ENCODE data around the gene DRGX. TPM values are rescaled to one million over a fixed set of nuclear protein-coding genes. Genes with fewer than 3 reads are reported as not detected.

DRGX gene
- total and polyA plus RNA-seq, 2 of the 4 experiments (the other 2 are of a cell fraction) = not detected

GRCh38 chr10:49414496-49414895, 18.6 kb upstream of the DRGX start:
- no peak overlapping the region for H2BK15ac ChIP-seq (ENCODE audit: low read depth, low read length)
- H2AK9ac ChIP-seq (replicated peaks; ENCODE audit: low read depth, low read length, poor library complexity) = no peak overlapping the region
- H3K18ac ChIP-seq (ENCODE audit: low read depth, low read length) = no peak overlapping the region
- WGBS, 2 experiments (ENCODE audit: extremely low coverage in 2 of 2, insufficient read length in 1 of 2) = 67% methylated on average over 1 of the region's 2 CpGs; no CpG with 5 or more reads in 1 of the 2 experiments
- no peak overlapping the region for H2AFZ ChIP-seq (replicated peaks; ENCODE audit: low read length, poor library complexity)
- no peak overlapping the region for H3K56ac ChIP-seq (ENCODE audit: extremely low read depth, insufficient read depth, low read length)
- intact Hi-C loops (cut with micrococcal nuclease) = no loop called here
- H3K9me3 ChIP-seq (ENCODE audit: control insufficient read depth, insufficient read depth, low read length) = no peaks in the 10 kb centered on the region; the same call in 1 of the 2 replicates
- dilution Hi-C loops (cut with HindIII; ENCODE audit: low sequenced_read_pairs, unreplicated experiment) = no loop called here
- no peaks in the 10 kb centered on the region; the same call in 1 of the 2 replicates for H4K20me1 ChIP-seq (ENCODE audit: insufficient read depth, low read length)
- no peak overlapping the region for H3K9ac ChIP-seq (ENCODE audit: low read depth, low read length)
- H4K8ac ChIP-seq (ENCODE audit: low read depth in 2 of 2, low read length in 2 of 2) = no peak overlapping the region
- no peak overlapping the region for H2BK5ac ChIP-seq (ENCODE audit: low read depth, low read length, poor library complexity, severe bottlenecking)
- H3K9me1 ChIP-seq (ENCODE audit: insufficient read depth, low read length) = no peaks in the 10 kb centered on the region
- BruUV-seq (replicated peaks) = no TSS peak
- H2BK120ac ChIP-seq (ENCODE audit: low read depth, low read length) = no peak overlapping the region
- H3K27me3 ChIP-seq (ENCODE audit: control insufficient read depth, insufficient read depth, low read length) = peaks cover 39% of the 10 kb centered on the region
- no peaks in the 10 kb centered on the region for H3K79me1 ChIP-seq (ENCODE audit: low read depth in 1 of 2, low read length in 2 of 2)
- DNase-seq = no peak
- H2BK20ac ChIP-seq (ENCODE audit: low read depth, low read length) = no peak overlapping the region
- no peak overlapping the region for H3K4ac ChIP-seq (ENCODE audit: low read depth, low read length)
- POLR2A ChIA-PET (ENCODE audit: unreplicated experiment) = no interaction called here
- H3K4me1 ChIP-seq (ENCODE audit: control insufficient read depth, insufficient read depth, low read length) = no peaks in the 10 kb centered on the region
- no peak overlapping the region for H3K27ac ChIP-seq (ENCODE audit: insufficient read depth, low read length)
- no peak overlapping the region for H4K5ac ChIP-seq (ENCODE audit: low read depth, low read length)
- in situ Hi-C loops (cut with MboI; ENCODE audit: low sequenced_read_pairs) = loop anchor here (5.0 kb wide), 1 partner anchor 103 kb away; no protein-coding TSS in a partner anchor
- H3K36me3 ChIP-seq (ENCODE audit: control insufficient read depth, insufficient read depth, low read length) = no peaks in the 10 kb centered on the region
- TF ChIP-seq, protein P1, sequence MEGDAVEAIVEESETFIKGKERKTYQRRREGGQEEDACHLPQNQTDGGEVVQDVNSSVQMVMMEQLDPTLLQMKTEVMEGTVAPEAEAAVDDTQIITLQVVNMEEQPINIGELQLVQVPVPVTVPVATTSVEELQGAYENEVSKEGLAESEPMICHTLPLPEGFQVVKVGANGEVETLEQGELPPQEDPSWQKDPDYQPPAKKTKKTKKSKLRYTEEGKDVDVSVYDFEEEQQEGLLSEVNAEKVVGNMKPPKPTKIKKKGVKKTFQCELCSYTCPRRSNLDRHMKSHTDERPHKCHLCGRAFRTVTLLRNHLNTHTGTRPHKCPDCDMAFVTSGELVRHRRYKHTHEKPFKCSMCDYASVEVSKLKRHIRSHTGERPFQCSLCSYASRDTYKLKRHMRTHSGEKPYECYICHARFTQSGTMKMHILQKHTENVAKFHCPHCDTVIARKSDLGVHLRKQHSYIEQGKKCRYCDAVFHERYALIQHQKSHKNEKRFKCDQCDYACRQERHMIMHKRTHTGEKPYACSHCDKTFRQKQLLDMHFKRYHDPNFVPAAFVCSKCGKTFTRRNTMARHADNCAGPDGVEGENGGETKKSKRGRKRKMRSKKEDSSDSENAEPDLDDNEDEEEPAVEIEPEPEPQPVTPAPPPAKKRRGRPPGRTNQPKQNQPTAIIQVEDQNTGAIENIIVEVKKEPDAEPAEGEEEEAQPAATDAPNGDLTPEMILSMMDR (conservative IDR thresholded peaks at IDR 0.05; ENCODE audit: low read depth, low read length) = no peak
- TF ChIP-seq SMC3 (IDR thresholded peaks at IDR 0.05; ENCODE audit: low read depth, low read length) (no peak), NFE2L2 (IDR thresholded peaks at IDR 0.05; ENCODE audit: low read depth, low read length) (no peak), MXI1 (IDR thresholded peaks at IDR 0.05; ENCODE audit: borderline replicate concordance, low read depth, low read length) (no peak), RCOR1 (IDR thresholded peaks at IDR 0.05; ENCODE audit: insufficient replicate concordance, low read length) (no peak), RAD21 (IDR thresholded peaks at IDR 0.05; ENCODE audit: low read length) (no peak), BHLHE40 (IDR thresholded peaks at IDR 0.05; ENCODE audit: low read depth, low read length) (no peak), FOS (IDR thresholded peaks at IDR 0.05; ENCODE audit: low read depth, low read length) (no peak), CEBPB (IDR thresholded peaks at IDR 0.05; ENCODE audit: low read depth, low read length) (no peak), POLR2A (IDR thresholded peaks at IDR 0.05; ENCODE audit: low read depth, low read length) (no peak), CHD1 (IDR thresholded peaks at IDR 0.05; ENCODE audit: low read depth, low read length) (no peak), MAZ (IDR thresholded peaks at IDR 0.05; ENCODE audit: borderline replicate concordance, low read depth, low read length) (no peak), RFX5 (IDR thresholded peaks at IDR 0.05; ENCODE audit: low read depth, low read length) (no peak), MAFK (IDR thresholded peaks at IDR 0.05; ENCODE audit: low read depth, low read length) (no peak), ELK1 (IDR thresholded peaks at IDR 0.05; ENCODE audit: borderline replicate concordance, low read depth, low read length) (no peak), USF2 (IDR thresholded peaks at IDR 0.05; ENCODE audit: low read depth, low read length) (no peak)
- no peak overlapping the region for H3K4me2 ChIP-seq (ENCODE audit: low read depth, low read length)
- H4K91ac ChIP-seq (ENCODE audit: insufficient read depth, low read depth, low read length) = no peak overlapping the region
- no peak overlapping the region for H3K4me3 ChIP-seq (ENCODE audit: insufficient read depth, low read depth, low read length)
- H3K23ac ChIP-seq (ENCODE audit: low read depth, low read length) = no peak overlapping the region
- no peak overlapping the region for H3K14ac ChIP-seq (replicated peaks; ENCODE audit: low read depth, low read length)
- no peak overlapping the region for H2AK5ac ChIP-seq (ENCODE audit: low read depth, low read length)
- CTCF ChIA-PET = no interaction called here
- ATAC-seq (ENCODE audit: low read depth) = no peak

Measured in IMR-90 (cell line).